IMR-90 (cell line): Measurements from ENCODE around the gene HCK. TPM values are rescaled to one million over a fixed set of nuclear protein-coding genes. Genes with fewer than 3 reads are reported as not detected.

Experiments used
- ATAC-seq: fragments of 200-7000 bp; cut with Tn5 transposase; 2 replicates; pipeline ENCODE4 v1.9.1; 2020; ENCODE audit warnings: low read depth, mild to moderate bottlenecking, moderate library complexity
- BruUV-seq: library from RNA; stranded (reverse); fragments of 400-500 nt; replicated peaks from 2 replicates; lab custom pipeline; 2021; lab: Mats Ljungman, UMichigan
- CTCF ChIA-PET: fragments of 300-600 bp; formaldehyde crosslinking; extraction: SDS; loops from one replicate; lab custom pipeline; 2021; ENCODE audit warnings: antibody characterized with exemption; lab: Yijun Ruan, JAX
- POLR2A ChIA-PET: fragments of 300-600 bp; sonication (Branson Sonifier 250); formaldehyde crosslinking; loops from one replicate; lab custom pipeline; 2022; ENCODE audit warnings: antibody characterized with exemption; ENCODE audit not compliant: unreplicated experiment; lab: Charles Lee
- DNase-seq: peaks from one replicate; pipeline ENCODE4 v3.0.0; 2013
- H2AFZ ChIP-seq: replicated peaks from 2 replicates; pipeline ENCODE3; 2013; ENCODE audit warnings: low read length, mild to moderate bottlenecking; ENCODE audit not compliant: poor library complexity
- H2AK5ac ChIP-seq: 2 replicates; pipeline ENCODE4 v1.6.1; 2013; ENCODE audit warnings: low read depth, low read length, inconsistent platforms
- H2AK9ac ChIP-seq: replicated peaks from 2 replicates; pipeline ENCODE3; 2013; ENCODE audit warnings: mild to moderate bottlenecking, low read depth, low read length, moderate library complexity; ENCODE audit not compliant: poor library complexity
- H2BK120ac ChIP-seq: 2 replicates; pipeline ENCODE4 v1.6.1; 2013; ENCODE audit warnings: low read depth, low read length, inconsistent platforms
- H2BK15ac ChIP-seq: 3 replicates; pipeline ENCODE4 v1.6.1; 2013; ENCODE audit warnings: low read depth, low read length, inconsistent platforms
- H2BK20ac ChIP-seq: 2 replicates; pipeline ENCODE4 v1.6.1; 2013; ENCODE audit warnings: low read depth, mild to moderate bottlenecking, inconsistent platforms, low read length, moderate library complexity
- H2BK5ac ChIP-seq: 2 replicates; pipeline ENCODE4 v1.6.1; 2013; ENCODE audit warnings: mild to moderate bottlenecking, low read depth, low read length, inconsistent platforms; ENCODE audit not compliant: poor library complexity, severe bottlenecking
- H3K14ac ChIP-seq: replicated peaks from 2 replicates; pipeline ENCODE4 v1.6.1; 2013; ENCODE audit warnings: low read depth, low read length, inconsistent platforms
- H3K18ac ChIP-seq: 2 replicates; pipeline ENCODE4 v1.6.1; 2013; ENCODE audit warnings: low read depth, low read length, control low read depth
- H3K23ac ChIP-seq: 2 replicates; pipeline ENCODE4 v1.6.1; 2013; ENCODE audit warnings: low read depth, low read length, inconsistent platforms
- H3K27ac ChIP-seq: 2 replicates; pipeline ENCODE4 v1.5.1; 2013; ENCODE audit warnings: mild to moderate bottlenecking, control low read depth, low read length; ENCODE audit not compliant: insufficient read depth
- H3K27me3 ChIP-seq: 2 replicates; pipeline ENCODE4 v1.6.1; 2013; ENCODE audit warnings: low read length; ENCODE audit not compliant: control insufficient read depth, insufficient read depth
- H3K36me3 ChIP-seq: 2 replicates; pipeline ENCODE4 v1.6.1; 2013; ENCODE audit warnings: low read length, mixed read lengths; ENCODE audit not compliant: control insufficient read depth, insufficient read depth
- H3K4ac ChIP-seq: 2 replicates; pipeline ENCODE4 v1.6.1; 2013; ENCODE audit warnings: low read depth, low read length, inconsistent platforms
- H3K4me1 ChIP-seq: 2 replicates; pipeline ENCODE4 v1.6.1; 2013; ENCODE audit warnings: low read length, mixed read lengths; ENCODE audit not compliant: control insufficient read depth, insufficient read depth
- H3K4me2 ChIP-seq: 2 replicates; pipeline ENCODE4 v1.6.1; 2013; ENCODE audit warnings: low read depth, mild to moderate bottlenecking, control low read depth, low read length, moderate library complexity
- H3K4me3 ChIP-seq: 2 replicates; pipeline ENCODE4 v1.5.1; 2013; ENCODE audit warnings: low read depth, mild to moderate bottlenecking, control low read depth, low read length, moderate library complexity; ENCODE audit not compliant: insufficient read depth
- H3K56ac ChIP-seq: 2 replicates; pipeline ENCODE4 v1.6.1; 2013; ENCODE audit warnings: low read length, inconsistent platforms; ENCODE audit not compliant: insufficient read depth; ENCODE audit errors: extremely low read depth
- H3K79me1 ChIP-seq, 2 experiments: 2 replicates each; pipeline ENCODE4 v1.6.1; 2013; ENCODE audit warnings: low read length in 2 of 2, inconsistent platforms in 1 of 2, low read depth in 1 of 2
- H3K9ac ChIP-seq: 2 replicates; pipeline ENCODE4 v1.6.1; 2013; ENCODE audit warnings: low read depth, low read length, control low read depth
- H3K9me1 ChIP-seq: 2 replicates; pipeline ENCODE4 v1.6.1; 2013; ENCODE audit warnings: low read length, inconsistent platforms; ENCODE audit not compliant: insufficient read depth
- H3K9me3 ChIP-seq: 2 replicates; pipeline ENCODE4 v1.6.1; 2013; ENCODE audit warnings: low read length; ENCODE audit not compliant: control insufficient read depth, insufficient read depth
- H4K20me1 ChIP-seq: 2 replicates; pipeline ENCODE4 v1.6.1; 2013; ENCODE audit warnings: low read length, inconsistent platforms; ENCODE audit not compliant: insufficient read depth
- H4K5ac ChIP-seq: 2 replicates; pipeline ENCODE4 v1.6.1; 2013; ENCODE audit warnings: mild to moderate bottlenecking, low read depth, low read length, control low read depth
- H4K8ac ChIP-seq, 2 experiments: 2 replicates each; pipeline ENCODE4 v1.6.1; 2013; ENCODE audit warnings: low read depth in 2 of 2, low read length in 2 of 2, control low read depth in 1 of 2, inconsistent platforms in 1 of 2
- H4K91ac ChIP-seq: 2 replicates; pipeline ENCODE4 v1.6.1; 2013; ENCODE audit warnings: low read depth, low read length, inconsistent platforms; ENCODE audit not compliant: insufficient read depth
- BHLHE40 ChIP-seq: fragments of 150-350 bp; IDR thresholded peaks from 2 replicates; pipeline ENCODE4 v1.6.1; 2016; ENCODE audit warnings: mild to moderate bottlenecking, low read depth, low read length
- CEBPB ChIP-seq: IDR thresholded peaks from 2 replicates; pipeline ENCODE4 v1.6.1; 2012; ENCODE audit warnings: low read depth, low read length, improper control_type of control experiment
- CHD1 ChIP-seq: IDR thresholded peaks from 2 replicates; pipeline ENCODE4 v1.6.1; 2012; ENCODE audit warnings: low read depth, low read length, improper control_type of control experiment
- CTCF ChIP-seq: conservative IDR thresholded peaks from 2 replicates; pipeline ENCODE4 v1.5.1; 2012; ENCODE audit warnings: mild to moderate bottlenecking, low read depth, low read length, improper control_type of control experiment
- ELK1 ChIP-seq: fragments of 150-350 bp; IDR thresholded peaks from 2 replicates; pipeline ENCODE4 v1.6.1; 2016; ENCODE audit warnings: low read depth, mild to moderate bottlenecking, low read length, moderate library complexity, borderline replicate concordance
- FOS ChIP-seq: fragments of 150-350 bp; IDR thresholded peaks from 2 replicates; pipeline ENCODE4 v1.6.1; 2016; ENCODE audit warnings: low read depth, low read length
- MAFK ChIP-seq: IDR thresholded peaks from 2 replicates; pipeline ENCODE4 v1.6.1; 2012; ENCODE audit warnings: low read depth, low read length, improper control_type of control experiment
- MAZ ChIP-seq: IDR thresholded peaks from 2 replicates; pipeline ENCODE4 v1.6.1; 2012; ENCODE audit warnings: low read depth, mild to moderate bottlenecking, low read length, improper control_type of control experiment, moderate library complexity, borderline replicate concordance
- MXI1 ChIP-seq: IDR thresholded peaks from 2 replicates; pipeline ENCODE4 v1.6.1; 2012; ENCODE audit warnings: low read depth, mild to moderate bottlenecking, low read length, moderate library complexity, borderline replicate concordance
- NFE2L2 ChIP-seq: fragments of 150-350 bp; IDR thresholded peaks from 2 replicates; pipeline ENCODE4 v1.6.1; 2016; ENCODE audit warnings: low read depth, mild to moderate bottlenecking, low read length
- POLR2A ChIP-seq: IDR thresholded peaks from 2 replicates; pipeline ENCODE4 v1.6.1; 2012; ENCODE audit warnings: mild to moderate bottlenecking, low read depth, low read length
- RAD21 ChIP-seq: IDR thresholded peaks from 2 replicates; pipeline ENCODE4 v1.6.1; 2012; ENCODE audit warnings: low read length, improper control_type of control experiment
- RCOR1 ChIP-seq: IDR thresholded peaks from 2 replicates; pipeline ENCODE4 v1.6.1; 2012; ENCODE audit warnings: mild to moderate bottlenecking, low read length, improper control_type of control experiment; ENCODE audit not compliant: insufficient replicate concordance
- RFX5 ChIP-seq: IDR thresholded peaks from 2 replicates; pipeline ENCODE4 v1.8.0; 2012; ENCODE audit warnings: low read depth, mild to moderate bottlenecking, low read length, moderate library complexity
- SMC3 ChIP-seq: fragments of 150-350 bp; IDR thresholded peaks from 2 replicates; pipeline ENCODE4 v1.6.1; 2016; ENCODE audit warnings: low read depth, mild to moderate bottlenecking, antibody characterized with exemption, low read length, moderate library complexity
- WGBS, 2 experiments: methylation state at CpG; one replicate each; pipeline versions ENCODE4 v1.1.5 to v1.1.7; 2013; ENCODE audit warnings: missing lambda C conversion rate in 2 of 2; ENCODE audit not compliant: insufficient read length in 1 of 2; ENCODE audit errors: extremely low coverage in 2 of 2; 5-methylcytosine and 5-hydroxymethylcytosine counted together
- dilution Hi-C: fragments of 300-500 bp; cut with HindIII; formaldehyde crosslinking; loops from one replicate; pipeline ENCODE4 v1.14.3; 2018; ENCODE audit warnings: low sequenced_read_pairs; ENCODE audit not compliant: unreplicated experiment
- in situ Hi-C: fragments of 300-500 bp; cut with MboI; formaldehyde crosslinking; loops from 3 replicates; pipeline ENCODE4 v1.14.3; 2019; ENCODE audit warnings: low sequenced_read_pairs, inconsistent platforms, mixed read lengths
- intact Hi-C: fragments of 100-400 bp; cut with micrococcal nuclease; formaldehyde crosslinking; loops from 2 replicates; pipeline ENCODE4 v1.10.0; 2022
- polyA plus RNA-seq, 3 experiments: library from polyadenylated mRNA; depleted of rRNA; stranded (reverse); fragments of >200 nt; gene quantifications; 2 replicates each; pipeline ENCODE4 v1.2.3, GENCODE V29; 2012; ENCODE audit warnings: low replicate concordance in 1 of 3
- total RNA-seq: library from RNA; depleted of rRNA; stranded (reverse); fragments of >200 nt; gene quantifications from 2 replicates; pipeline ENCODE4 v1.2.3, GENCODE V29; 2012
- TF ChIP-seq, protein P1 (sequence below): fragments of 150-350 bp; IDR thresholded peaks from 2 replicates; pipeline ENCODE4 v1.6.1; 2017; ENCODE audit warnings: mild to moderate bottlenecking, antibody characterized with exemption, low read length, low read depth

HCK gene
- total and polyA plus RNA-seq, 2 of the 4 experiments (the other 2 are of a cell fraction): not detected

GRCh38 chr20:32068174-32068573, 16.1 kb downstream of the HCK start:
- DNase-seq: no peak
- Histone ChIP-seq H2BK20ac (peak overlapping the region; percentile 53; the same call in 1 of the 2 replicates), H3K4me1 (peaks cover 10% of the 10 kb centered on the region), H3K18ac (no peak overlapping the region; the same call in 1 of the 2 replicates), H4K5ac (no peak overlapping the region), H4K8ac (peak overlapping the region in 1 of 2 experiments; percentile 44; a peak in 2 of 4 replicates), H3K79me1 (no peaks in the 10 kb centered on the region), H4K20me1 (peaks cover 9% of the 10 kb centered on the region; the same call in 1 of the 2 replicates), H2AK5ac (peak overlapping the region; percentile 49; the same call in 1 of the 2 replicates), H4K91ac (no peak overlapping the region), H2BK120ac (peak overlapping the region; percentile 44), H2BK5ac (peak overlapping the region; percentile 32), H3K4me3 (no peak overlapping the region), H3K14ac (peak overlapping the region; percentile 57; the same call in 1 of the 2 replicates), H3K4me2 (no peak overlapping the region), H3K27me3 (peaks cover 9% of the 10 kb centered on the region), H2BK15ac (0 out of 3 replicates have a peak overlapping the region, but pooled peaks have one; percentile 44), H2AK9ac (no peak overlapping the region), H3K9me3 (no peaks in the 10 kb centered on the region), H3K36me3 (no peaks in the 10 kb centered on the region), H2AFZ (no peak overlapping the region), H3K9me1 (peaks cover 15% of the 10 kb centered on the region), H3K23ac (no peak overlapping the region; the same call in 1 of the 2 replicates), H3K27ac (no peak overlapping the region; the same call in 1 of the 2 replicates), H3K56ac (no peak overlapping the region), H3K9ac (no peak overlapping the region), H3K4ac (peak overlapping the region; percentile 66; the same call in 1 of the 2 replicates)
- WGBS, 2 experiments: no CpG with 5 or more reads among the region's 2 CpGs
- ChIA-PET POLR2A (no interaction called here), CTCF (no interaction called here)
- no TSS peak for BruUV-seq
- TF ChIP-seq MAZ (no peak), RFX5 (no peak), MAFK (no peak), FOS (no peak), MXI1 (no peak), ELK1 (no peak), BHLHE40 (no peak), CHD1 (no peak), NFE2L2 (no peak), CEBPB (no peak), RCOR1 (no peak), SMC3 (no peak), POLR2A (no peak), CTCF (no peak), RAD21 (no peak)
- TF ChIP-seq, protein P1, sequence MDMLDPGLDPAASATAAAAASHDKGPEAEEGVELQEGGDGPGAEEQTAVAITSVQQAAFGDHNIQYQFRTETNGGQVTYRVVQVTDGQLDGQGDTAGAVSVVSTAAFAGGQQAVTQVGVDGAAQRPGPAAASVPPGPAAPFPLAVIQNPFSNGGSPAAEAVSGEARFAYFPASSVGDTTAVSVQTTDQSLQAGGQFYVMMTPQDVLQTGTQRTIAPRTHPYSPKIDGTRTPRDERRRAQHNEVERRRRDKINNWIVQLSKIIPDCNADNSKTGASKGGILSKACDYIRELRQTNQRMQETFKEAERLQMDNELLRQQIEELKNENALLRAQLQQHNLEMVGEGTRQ: no peak
- in situ Hi-C loops: no loop called here
- intact Hi-C loops: loop anchor here (2.0 kb wide), 1 partner anchor 37 kb away; no protein-coding TSS in a partner anchor
- dilution Hi-C loops: no loop called here
- ATAC-seq: no peak
